HG03108 (cell line): ENCODE results near the gene ADRA2C.

Experiments used
- ATAC-seq: cut with Tn5 transposase; IDR thresholded peaks from one replicate; pipeline ENCODE4 v1.9.1; 2021; ENCODE audit warnings: moderate library complexity; ENCODE audit not compliant: unreplicated experiment

Gene ADRA2C

DNA sequence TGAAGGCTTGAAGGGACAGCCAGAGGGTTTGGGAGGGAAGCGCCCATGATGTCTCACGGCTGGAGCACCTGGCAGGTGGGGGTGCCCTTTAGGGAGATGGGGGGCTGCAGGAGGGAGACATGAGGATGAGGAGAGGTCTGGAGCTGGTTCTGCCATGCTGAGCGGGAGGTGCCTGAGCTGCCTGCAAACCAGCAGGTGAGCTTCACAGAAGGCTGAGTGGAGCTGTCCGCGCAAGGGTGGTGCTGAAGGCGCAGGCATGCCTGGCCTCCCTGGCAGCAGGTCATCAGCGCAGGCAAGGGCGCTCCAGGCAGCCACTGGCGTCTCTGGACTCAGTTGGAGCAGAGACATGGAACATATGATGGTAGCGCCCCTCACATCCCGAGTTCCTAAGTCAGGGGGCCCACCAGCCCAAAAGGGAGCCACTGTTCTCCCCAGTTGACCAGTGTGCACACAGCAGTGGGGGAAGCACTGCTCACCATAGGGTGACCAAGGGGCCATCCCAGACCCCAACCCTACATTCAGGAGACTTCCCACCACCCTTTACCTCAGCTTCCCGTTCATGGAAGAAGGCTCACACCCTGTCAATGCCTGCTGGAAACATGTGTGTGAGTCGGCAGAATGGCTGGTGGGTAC, 25.8 kb downstream of the ADRA2C start:
- ATAC-seq = no peak

GRCh38 chr4:3792813-3793212, 26.6 kb downstream of the ADRA2C start:
- ATAC-seq = no peak

GRCh38 chr4:3793545-3793944, 27.4 kb downstream of the ADRA2C start:
- ATAC-seq = no peak

- ATAC-seq = no peak
These were observed 30.8 kb downstream of the ADRA2C start for GRCh38 chr4:3796960-3797359.

GRCh38 chr4:3797831-3798790, 31.9 kb downstream of the ADRA2C start:
- ATAC-seq = no peak

- ATAC-seq = no peak
These were observed 33.3 kb downstream of the ADRA2C start for GRCh38 chr4:3799496-3799895.

GRCh38 chr4:3800351-3800750, 34.2 kb downstream of the ADRA2C start:
- no peak for ATAC-seq

GRCh38 chr4:3801521-3801920, 35.3 kb downstream of the ADRA2C start:
- no peak for ATAC-seq

- no peak for ATAC-seq
These were observed 35.9 kb downstream of the ADRA2C start for GRCh38 chr4:3801931-3802550.

DNA sequence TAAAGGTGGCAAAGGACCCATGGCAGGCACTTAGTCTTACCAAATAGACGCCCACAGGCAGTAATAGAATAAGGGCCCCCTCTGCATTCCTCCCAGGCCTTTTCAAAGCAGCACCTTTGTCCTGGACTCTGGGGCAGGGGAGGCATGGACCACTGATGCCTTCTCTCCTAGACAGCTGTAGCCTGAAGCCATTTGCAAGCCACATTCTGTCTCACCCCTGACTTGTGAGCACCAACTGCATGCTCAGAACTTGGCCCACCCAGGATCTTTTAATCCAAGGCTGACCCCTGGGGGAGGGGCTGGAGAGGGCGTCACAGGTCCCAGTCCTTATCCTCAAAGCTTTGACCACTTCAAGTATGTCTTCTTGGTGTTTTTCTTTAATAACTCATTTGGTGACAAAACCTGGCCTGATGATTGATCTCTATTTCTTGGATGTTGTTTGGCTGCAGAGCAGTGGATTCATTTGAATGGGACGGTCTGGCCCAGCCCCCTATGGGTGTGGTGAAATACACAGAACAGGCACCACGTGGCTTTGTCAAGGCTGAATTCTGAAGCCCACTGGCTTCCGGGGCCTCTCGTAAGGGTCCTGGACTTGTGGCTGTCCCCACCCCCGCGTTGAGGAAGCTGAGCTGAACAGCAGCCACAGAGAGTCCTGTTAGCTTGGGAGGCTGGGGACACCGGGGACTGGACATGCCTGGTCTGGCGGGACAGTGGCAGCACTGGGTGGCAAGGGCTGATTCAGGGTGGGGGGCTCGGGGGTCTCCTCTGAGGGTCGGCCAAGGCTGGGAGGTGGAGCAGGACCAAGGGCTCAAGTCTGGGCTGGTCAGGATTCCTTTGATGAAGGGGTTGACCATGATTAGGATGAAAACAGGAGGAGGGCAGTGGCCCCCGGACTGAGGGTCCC, 36.6 kb downstream of the ADRA2C start:
- no peak for ATAC-seq

DNA sequence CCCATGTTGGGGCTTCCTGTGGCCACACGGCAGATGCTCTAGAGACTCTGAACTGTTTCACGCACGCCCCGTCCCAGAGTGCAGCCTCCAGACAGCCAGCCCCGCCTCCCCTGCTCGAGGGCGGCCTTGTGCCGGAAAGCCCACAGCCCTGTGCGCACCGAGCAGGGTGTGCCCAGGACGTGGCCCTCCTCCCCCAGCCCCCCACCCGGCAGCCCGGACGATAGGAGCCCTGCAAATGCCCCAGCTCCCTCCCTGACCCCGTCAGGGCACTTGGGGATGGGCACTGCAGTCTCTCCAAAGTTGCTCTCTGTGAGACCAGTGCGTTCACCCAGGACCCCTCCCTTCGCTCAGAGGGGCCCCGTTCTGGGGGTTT, 37.3 kb downstream of the ADRA2C start:
- ATAC-seq = no peak

DNA sequence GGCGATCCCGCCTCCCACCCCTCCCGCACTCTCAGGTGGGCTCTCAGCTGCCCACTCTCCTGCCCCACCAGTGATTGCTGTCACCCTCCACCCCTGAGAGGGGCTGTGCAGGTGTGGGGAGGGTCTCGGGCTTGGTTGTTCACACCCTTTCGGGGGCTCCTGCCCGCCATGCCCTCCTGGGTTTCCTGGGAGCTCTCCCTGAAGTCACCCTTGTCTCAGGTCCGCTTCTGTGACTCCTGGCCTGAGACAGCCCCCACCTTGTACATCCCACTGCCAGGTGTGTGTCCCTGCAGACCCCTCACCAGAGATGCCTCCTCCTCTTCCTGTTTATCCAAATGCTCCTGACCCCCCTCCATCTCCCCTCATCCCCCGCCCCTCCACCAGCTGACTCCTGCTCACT, 37.8 kb downstream of the ADRA2C start:
- ATAC-seq = no peak

- no peak for ATAC-seq
These were observed 38.8 kb downstream of the ADRA2C start for GRCh38 chr4:3805026-3805425.

GRCh38 chr4:3805731-3806130, 39.5 kb downstream of the ADRA2C start:
- ATAC-seq = no peak

DNA sequence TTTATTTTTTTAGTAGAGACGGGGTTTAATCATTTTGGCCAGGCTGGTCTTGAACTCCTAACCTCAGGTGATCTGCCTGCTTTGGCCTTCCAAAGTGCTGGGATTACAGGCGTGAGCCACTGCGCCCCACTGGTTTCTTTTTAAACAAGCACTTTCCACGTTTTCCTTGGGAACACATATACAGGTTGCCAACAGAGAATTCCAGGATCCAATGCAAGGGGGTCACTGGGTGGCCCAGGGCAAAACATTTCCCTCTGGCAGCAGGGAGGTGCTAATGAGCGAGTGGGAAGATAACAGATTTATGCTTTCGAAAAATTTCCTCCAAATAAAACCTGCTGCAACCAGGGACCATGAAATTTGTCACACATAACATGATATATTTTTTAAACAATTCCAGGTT, 41.1 kb downstream of the ADRA2C start:
- no peak for ATAC-seq

- ATAC-seq = no peak
These were observed 41.8 kb downstream of the ADRA2C start for GRCh38 chr4:3807822-3808496.

- no peak for ATAC-seq
These were observed 42.4 kb downstream of the ADRA2C start for GRCh38 chr4:3808597-3808996.

DNA sequence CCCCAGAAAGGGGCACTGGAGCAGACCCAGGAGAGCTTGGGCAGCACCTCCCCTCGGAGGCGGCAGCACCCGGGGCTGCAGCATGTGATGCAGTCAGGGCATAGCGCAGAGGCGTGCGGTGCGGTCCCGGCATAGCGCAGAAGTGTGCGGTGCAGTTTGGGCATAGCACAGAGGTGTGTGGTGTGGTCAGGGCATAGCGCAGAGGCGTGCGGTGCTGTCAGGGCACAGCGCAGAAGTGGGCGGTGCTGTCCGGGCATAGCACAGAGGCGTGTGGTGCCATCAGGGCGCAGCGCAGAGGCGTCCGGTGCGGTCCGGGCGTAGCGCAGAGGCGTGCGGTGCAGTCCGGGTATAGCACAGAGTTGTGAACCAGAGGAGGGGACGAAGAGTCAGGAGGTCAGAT, 42.8 kb downstream of the ADRA2C start:
- ATAC-seq = no peak

DNA sequence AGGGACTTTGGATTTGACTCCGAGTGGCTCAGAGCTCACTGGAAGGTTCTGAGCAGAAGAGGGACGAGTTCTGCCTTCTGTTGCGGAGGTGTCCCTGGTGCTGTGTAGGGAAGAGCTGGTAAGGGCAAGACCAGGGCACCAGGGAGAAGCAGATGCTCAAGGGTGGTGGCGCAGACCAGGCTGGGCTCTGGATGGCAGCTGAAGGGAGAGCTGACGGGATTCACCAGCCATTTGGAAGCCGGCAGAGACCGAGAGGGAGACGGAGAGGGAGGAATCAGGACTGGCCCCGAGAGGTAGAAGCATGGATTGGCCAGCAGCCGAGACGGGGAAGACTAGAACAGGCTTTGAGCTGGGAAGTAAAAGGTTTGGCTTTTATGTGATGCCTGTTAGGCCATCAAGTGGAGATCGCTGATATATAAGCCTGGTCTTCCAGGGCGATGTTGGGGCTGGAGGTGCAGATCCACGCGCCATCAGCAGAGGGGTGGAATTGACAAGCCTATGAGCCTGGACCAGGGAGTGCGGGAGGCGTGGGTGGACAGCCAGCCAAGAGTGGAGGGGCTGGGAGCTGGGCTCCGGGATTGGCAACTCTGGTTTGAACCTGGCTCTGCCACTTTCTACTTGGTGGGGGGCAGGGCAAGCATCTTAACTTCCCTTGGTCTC, 43.4 kb downstream of the ADRA2C start:
- ATAC-seq = no peak
